ENCODE measurements around the gene CHCHD6.

Gene CHCHD6

DNA sequence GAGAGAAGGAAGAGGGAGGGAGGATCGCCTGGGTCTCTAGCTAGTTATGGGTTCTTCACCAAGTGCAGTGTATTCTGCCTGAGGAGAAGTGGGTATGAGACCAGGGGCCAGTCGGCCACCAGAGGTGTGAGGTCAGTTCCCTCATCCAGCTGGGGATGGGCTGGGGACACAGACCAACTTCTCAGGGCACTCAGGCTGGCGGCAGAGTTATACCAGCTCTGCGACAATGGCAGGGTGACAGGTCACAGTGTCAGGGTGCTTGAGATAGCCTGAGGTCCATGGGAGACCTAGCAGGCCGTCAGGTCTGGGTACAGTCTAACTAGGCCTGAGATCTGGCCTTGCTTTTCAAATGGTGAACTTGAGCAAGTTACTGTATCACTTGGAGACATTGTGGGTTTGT is 247.5 kb downstream of the CHCHD6 start:
- no peak for DNase-seq

DNA sequence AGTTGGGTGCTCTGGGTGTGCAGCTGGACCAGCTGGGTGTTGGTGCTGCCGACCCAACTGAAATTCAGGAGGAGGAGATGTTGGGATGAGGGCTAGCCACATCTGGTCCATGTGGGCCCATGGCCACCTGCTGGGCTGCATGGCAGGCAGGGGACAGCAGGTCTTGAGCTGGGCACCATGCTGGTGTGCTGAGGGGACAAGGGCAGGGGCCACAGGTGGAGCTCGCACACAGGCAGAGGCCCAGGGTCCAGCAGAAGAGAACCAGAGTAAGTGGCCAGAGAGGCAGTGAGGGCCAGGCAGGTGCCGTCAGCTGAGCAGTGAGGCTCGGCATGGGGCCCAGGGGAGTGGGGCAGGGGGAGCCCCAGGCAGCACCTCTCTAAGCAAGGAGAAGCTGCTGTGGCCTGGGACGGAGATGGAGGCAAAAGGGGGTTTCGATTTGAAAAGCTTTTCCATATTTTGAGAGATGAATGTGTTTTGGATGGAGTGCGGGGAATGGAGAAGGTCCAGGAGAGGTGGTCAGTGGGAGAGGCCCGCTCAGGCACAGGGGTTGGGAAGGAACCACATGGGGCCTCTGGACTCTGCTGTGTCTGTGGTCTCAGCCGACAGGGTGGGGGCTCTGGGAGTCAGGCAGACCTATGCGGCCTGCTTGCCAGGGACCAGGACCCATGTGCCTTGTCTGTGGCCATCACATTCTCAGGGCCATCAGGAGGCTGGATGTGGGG is 248.4 kb downstream of the CHCHD6 start:
- DNase-seq: no peak

DNA sequence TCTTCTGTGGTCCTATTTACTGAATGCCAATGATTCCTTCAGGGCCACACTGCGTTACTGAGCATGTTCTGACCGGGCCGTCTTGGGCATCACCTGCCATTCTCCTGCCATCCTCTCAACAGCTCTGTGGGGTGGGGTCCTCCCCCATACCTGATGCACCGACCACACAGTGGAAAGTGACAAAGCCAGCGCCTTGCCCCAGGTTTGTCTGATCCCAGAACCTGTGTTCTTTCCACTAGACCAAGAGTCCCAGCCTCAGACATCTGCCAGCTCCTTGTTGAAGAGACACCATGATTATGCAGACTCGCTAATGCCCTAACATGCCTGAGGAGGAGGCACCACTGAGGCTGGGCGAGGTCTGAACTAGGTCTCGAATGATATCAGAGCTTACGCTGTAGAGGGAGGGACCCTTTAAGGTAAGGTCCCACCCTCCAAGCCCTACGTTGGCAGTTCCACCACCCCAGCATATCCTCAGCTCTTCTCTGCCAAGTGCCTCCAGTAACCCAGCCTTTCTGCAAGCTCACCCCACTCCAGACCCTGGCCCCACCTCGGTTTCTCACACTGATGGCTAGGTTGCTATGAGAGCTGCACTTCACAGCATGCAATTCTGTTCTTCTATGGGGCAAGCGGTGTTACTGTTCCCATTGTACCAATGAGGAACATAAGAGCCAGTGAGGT is 249.1 kb downstream of the CHCHD6 start:
- no peak for DNase-seq

DNA sequence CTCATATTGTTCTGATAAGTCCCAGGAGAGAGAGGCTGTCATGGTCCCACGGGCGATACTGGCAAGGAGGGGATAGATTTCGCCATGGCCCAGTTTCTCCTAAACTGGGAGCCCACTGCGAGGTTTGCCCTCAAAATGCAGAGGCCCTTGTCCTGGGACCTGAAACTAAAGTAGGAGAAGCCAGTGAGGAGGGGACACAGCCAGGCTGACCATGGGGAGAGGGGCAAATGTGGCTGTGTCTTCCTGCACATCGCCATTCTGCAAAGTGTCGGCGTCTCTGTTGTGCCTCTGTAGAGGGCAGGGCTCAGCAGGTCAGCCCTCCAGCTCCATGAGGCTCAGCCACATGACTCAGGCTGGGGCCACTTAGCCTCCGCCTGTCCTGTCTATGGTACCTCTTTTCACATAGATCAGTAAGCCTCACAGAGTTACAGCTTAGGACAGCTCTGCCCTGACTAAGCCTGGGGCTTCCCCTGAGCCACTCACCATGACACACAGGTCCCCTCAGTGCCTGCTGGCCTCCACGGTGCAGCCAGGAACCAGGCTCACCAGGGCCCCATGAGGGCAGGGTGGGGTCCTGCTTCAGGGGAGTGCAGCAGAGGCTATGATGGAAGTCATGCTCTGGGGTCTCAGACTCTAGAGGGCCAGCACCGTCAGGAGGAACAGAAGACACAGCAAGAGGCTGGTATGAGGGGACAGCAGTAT is 250.3 kb downstream of the CHCHD6 start:
- no peak for DNase-seq

DNA sequence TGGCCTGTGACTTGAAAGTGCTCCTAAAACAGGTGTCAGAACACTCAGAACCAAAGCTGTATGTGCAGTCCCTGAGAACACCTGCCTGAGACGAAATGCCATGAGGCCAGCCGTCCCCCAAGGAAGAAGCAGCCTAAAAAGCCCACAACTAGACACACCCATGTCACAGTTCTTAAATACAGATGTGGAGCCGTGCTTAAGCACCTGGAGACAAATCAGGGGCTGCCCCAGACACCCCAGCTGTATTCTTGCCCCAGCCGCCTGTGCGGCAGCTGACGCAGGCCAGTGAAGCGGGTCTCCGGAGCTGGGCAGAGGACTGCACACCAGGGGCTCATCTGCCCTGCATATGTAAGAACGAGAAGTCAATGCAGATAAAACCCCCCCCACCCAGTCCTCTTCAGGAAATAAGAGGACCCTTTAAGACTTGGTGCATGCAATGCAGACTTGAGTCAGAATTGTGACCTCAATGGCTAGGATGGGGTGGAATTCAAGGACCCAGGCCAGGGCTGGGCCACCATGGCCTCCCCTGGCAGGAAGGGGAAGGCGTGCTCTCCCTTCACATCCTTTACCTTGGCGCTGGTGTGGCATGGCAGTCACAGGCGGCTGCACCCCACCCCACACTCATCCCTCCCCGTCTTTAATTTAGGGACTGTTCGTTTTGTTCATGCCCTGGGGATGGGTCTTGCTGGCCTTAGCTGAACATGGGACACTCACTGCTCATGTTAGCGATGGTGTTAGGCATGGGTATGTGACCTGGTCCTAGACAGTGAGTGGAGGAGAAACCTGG is 251.2 kb downstream of the CHCHD6 start:
- DNase-seq: no peak

DNA sequence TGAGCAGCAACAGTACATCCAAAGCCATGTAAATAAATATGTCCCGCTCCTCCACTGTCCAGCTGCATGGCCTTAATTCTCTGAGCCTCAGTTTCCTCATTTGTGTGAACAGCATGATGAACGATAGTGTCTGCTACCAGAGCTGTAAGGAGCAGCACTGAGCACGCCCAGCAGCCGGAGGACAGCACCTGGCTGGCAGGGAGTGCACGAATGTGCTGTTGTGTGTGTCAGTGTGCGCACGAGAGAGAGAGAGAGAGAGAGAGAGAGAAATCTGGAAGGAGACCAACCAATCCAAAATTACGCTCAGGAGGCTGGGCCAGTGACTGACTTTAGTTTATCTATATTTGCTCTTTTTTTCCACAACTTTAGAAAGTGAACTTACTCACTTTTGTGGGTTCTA is 252.3 kb downstream of the CHCHD6 start:
- no peak for DNase-seq

DNA sequence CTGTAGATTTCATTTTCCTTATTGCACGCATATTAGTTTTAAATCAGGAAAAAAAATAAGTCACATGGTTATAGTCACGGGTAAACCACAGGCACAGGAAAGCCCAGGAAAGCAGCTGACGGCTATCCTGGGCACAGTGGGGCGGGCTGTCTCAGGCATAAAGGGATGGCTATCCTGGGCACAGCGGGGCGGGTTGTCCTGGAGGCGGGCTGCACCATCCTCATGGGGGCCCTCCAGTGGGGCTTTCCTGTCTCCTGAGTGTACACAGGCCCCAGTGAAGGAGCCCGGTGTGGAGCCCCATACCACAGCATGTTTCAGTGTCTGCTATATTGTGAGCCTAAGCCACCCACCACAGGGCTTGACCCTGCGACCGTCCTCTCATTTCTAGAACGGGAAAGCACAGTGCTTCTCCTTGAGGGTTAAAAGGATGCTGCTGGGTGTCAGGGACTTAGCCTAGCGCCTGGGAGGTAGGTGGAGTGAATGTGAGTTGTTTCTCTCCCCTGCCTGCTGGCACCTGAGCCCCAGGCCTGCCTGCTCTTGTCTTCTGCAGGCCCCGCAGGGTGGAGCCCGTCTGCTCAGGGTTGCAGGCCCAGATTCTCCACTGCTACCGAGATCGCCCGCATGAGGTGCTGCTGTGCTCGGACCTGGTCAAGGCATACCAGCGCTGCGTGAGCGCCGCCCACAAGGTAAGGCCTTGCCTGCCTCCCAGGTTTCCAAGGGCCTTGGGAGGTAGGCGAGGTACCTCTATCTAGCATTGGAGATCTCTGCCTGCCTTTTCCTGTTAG is 253.0 kb downstream of the CHCHD6 start:
- DNase-seq: no peak

DNA sequence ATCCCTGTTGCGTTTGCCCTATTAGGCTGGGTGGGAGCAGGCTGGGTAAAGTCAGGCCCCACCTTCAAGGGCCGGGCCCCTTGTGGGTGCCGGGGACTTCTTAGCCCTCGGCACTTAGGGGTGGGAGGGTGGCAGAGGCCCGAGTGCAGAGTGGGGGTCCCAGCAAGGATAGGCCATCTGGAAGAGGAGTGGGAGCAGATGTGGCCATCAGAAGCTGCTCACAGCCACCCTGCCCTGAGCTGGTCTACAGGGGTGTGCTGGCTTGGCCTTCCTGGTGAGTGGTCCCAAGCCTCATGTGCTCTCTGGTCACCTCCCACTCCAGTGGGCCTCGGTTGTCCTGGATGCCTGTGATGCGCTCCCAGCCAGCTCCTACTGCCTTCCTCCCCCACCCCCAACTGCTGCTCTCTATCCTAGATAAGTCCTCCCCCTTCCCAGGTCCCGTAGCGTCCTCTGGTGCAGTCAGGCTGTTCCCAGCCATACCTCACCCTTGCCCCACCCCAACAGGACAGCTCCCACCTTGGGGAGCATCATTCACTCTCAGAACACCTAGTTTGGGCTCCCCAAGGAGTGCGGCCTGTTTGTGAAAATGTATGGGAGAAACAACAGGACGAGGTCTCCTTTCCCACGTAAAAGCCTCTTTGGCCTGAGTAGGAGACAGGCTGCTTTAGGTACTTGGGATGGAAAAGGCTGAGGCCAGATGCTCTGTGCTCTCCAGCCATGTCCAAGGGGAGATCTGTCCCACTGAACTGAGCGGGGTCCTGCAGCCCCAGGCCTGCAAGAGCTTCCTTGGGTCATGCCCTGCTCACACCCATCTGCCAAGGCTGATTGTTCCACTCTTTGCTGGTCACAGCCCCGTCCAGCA is 254.0 kb downstream of the CHCHD6 start:
- DNase-seq: no peak

DNA sequence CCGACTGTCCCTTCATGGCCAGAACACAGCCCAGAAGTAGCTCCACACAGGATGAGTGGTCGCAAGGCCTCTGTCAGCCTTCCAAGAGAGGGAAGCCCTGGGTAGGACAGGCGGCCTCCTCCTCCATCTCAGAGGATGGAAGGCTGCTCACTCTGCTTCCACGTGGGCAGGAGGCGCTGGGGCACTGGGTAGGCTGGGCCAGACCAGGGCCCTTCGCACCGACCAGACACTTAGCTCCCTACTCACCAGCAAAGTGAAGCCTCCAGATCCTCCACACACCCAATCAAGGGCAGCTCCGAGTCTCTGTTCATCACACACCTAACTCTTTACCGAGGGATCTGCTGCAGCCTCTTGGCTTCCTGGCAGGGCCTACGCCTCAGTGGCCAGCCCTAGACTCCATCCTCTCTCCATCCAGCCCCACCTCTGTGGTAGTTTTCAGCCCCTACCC is 254.6 kb downstream of the CHCHD6 start:
- DNase-seq: no peak

DNA sequence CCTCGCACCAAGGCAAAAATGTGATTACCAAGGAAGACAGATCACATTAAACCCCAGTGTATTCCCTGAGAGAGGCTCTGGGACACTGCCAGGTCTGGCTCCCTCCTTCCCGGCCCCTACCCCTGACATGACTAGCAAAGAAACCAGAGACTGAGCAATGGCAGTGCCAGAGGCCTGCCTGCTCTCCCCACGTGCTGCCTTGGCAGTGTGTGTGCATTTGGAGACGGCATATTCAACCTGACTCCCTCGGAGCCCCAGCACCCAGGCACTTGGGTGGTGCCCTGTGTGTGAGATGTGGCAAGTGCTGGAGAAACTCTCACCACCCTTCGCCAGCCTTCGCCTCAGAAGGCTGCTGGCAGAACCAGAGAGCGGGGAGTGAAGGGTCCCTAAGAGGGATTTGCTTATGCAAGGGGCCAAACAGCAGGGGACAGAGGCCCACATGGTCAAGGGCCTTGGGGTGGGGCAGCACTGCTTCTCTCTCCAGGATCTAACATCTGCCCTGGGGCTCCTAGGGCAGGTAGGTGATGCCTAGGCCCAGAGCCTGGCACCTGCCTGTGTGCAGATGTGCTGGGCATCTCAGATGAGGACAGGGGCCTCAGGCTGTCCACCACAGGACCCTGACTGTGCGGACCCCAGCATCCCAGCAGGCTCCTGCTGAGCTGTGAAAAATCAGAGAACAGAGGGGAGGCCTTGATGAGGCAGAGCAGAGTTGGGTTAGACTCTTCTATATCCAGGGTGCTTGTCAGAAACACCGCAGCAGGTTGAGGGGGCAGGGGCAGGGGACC is 255.3 kb downstream of the CHCHD6 start:
- no peak for DNase-seq

DNA sequence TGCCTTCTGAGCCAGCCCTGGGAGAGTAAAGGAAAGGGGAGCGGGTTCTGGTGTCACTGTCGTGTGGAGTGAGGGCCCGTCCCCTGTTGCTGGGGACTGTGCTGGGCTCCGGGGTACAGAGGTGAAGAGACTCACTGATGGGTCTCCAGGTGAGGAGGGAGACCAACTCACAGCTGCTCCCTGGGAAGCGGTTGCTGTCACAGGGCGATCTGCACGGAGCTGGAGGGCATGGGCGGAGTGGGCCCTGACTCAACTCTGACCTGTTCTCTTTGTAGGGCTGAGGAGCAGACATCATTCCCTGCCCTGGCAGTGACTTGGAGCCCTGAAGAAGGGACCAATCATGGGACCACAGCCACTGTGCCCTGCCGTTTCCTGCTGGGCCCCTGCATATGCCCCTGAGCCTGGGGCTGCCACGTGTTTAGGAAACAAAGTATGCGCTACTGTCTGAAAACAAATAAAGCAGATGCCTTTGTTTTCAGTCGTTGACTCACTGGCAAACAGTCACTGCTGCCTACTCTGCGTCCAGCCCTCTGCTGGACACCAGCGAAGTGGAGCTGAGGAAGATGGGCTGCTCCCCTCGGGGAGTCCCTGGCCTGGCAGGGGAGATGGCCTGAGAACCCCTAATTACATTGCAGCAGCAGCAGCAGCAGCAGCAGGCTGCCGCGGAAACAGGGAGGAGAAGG is 256.0 kb downstream of the CHCHD6 start:
- DNase-seq: no peak

DNA sequence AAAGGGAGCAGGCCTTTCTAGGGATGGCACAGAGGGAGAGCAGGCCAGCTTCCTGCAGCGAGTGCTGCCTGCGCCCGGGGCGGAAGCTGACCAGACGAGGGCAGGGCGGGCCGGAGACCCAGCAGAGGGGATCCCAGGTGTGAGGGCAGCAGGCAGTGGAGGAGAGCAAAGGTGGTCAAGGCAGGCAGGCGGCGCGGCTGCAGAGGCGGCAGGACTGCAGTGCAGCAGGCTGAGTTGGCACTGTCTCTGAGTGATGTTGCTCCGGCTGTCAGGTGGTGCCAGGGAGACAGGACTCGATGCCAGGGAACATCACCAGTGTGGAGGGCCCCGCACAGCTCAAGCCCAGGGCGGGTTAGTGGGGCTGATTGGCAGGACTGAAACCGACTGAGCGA is 256.6 kb downstream of the CHCHD6 start:
- DNase-seq: no peak

DNA sequence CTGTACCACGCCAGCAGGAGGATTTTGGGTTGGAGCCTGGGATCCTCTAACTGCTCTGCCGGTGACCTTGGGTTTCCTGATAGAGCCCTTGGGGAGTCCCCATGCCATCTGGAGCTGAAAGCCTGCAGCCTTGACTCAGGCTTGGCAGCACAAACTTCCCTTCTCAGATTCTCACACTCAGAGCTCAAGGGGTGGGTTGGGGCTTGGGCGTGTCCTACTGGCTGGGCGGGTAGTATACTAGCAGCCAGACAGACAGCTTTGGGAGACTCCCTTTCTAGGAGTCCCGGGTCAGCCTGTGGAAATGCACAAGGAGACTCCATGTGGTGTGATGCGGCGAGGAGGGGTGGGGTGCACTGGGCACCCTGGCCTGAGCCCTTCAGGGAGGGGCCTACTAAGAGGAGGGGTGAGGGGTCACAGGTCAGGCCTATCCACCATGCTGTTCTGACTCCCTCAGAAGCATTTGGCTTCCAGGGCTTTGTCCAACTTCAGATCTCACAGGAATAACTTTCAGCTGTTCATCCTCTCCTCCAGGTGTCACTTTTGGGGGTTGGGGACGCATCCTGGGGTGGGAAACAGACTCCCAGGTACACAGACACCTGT is 257.3 kb downstream of the CHCHD6 start:
- no peak for DNase-seq

DNA sequence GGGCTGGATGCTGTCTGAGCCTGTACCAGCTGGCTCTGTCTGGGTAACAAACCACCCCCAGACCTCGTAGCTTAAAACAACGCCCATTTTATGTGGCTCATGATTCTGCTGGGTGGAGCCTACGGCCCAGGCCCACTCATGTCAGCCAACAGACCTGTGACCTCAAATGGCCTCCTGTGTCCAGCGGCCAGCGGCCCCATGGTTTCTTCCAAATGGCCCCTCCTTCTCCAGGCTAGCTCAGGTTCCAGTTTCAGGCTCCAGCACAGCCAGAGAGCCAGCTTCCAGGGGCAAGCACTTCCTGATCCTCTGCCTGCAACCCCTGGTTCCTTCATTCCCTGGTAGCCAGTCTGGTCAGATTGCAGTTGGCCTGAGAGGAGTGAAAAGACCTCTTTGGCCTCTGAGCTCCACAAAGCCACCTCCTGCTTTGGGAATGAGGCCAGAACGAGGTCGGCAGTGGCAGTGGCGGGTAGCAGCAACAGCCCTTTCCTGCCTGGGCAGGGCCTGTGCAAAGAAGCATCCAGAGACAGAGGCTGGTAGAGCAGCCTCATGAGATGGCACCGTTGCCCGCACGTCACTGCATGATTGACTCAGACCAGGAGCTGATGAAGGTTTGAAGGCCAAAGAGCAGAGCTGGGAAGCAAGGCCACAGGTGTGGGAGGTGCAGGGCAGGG is 257.9 kb downstream of the CHCHD6 start:
- no peak for DNase-seq

DNA sequence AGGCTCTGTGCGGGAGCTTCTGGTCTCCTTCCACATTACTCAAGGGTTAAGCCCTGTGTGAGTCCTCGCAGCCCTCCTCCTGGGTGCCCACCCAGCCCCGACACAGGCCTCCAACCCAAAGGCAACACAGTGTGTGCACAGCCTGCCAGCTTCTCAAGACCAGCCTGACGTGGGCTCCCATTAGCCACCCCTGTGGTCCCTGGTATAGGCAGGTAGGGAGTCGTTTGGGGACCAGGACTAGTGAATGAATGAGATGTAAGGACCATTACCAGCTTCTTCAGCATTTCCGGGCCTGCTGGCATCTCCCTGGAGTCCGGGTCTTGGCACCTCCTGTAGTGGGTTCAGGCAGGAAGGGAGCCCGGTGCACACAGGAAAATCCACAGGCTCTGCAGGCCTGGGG is 258.7 kb downstream of the CHCHD6 start:
- DNase-seq: no peak

DNA sequence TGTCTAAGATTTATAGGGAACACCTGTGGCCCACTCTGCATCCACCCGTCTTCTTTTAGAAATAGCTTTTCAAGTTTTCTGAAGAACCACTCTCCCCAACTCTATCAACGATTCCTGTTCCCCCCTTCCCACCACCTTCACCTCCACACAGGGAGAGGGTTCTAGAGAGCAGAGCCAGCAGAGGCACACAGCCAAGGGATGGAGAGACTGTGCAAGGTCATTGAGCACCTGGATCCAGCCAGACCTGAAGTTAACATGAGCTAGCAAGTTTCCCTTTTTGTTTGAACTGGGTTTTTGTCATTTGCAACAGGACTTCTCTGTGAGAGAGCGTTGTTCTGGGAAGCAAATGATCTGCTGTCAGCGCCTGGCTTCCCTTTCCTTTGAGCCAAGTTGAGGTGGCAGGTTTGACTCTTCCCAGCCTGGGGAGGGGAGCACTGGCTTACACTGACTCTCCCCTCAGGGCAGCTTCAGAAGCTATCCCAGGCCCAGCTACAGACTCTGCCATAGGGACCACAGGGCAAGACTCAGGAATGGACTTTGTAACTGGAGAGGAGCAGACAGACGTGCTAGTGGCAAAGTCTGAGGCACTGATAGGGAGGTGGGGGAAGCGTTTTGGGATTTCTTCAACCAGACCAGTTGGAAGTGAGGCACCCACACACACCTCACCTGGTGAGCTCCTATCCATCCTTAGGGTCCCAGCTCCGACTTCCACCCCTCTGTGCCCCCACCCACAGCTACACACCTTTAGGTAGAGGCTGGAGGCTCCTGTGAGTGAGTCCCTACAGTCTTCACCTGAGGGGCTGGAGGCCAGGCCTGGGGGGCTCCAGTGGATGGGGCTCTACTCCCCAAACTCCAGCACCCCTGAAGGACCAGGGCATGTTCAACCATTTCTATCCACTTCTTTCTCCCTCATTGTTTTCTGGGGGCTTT is 259.5 kb downstream of the CHCHD6 start:
- DNase-seq: no peak

DNA sequence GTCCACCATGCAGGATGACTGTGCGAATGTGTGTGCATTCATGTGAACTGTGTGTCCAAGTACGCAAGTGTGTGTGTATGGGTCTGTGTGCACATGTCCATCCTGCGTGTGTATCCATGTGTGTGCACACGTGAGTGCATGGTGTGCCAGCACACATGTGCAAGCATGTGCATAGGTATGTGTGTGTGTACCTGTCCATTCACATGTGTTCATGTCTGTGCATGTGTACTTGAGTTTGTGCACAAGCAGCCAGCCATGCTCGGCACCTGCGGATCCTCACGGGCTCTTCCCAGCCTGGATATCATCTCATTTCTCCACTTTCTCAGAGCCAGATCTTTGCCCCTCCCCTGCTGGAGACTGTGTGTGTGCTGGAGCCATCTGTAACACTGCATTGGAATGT is 260.2 kb downstream of the CHCHD6 start:
- no peak for DNase-seq

DNA sequence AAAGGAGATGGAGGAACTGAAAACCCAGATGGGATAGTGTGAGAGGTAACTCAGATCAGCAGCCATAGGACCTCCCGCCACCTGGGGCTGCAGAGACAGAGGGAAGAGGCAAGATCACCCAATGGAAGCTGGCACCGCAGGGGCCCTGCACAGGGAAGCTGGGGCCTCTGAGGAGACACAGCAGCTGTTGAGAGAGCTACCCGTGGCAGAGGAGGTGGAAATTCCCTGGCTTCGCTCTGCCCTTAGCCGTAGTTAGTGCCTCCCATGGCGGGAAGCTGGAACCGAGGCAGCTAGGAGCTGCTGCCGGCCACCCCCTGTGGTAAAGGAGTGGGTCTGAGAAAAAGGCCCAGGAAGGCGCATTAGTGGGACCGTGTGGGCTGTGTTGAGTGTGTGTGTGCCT is 260.9 kb downstream of the CHCHD6 start:
- DNase-seq: no peak

Measured in NCI-H82 (cell line).